Stimulated activated naive CD4-positive, alpha-beta T cell treated with Interleukin-2 at 50 U/mL for 16 hours (primary cell): ENCODE results near the gene TNP1.

ENCODE experiments used
- DNase-seq: peaks from one replicate; lab custom pipeline; 2025; lab: John Stamatoyannopoulos, UW

TNP1 gene

GRCh38 chr2:216859944-216860343, at the start of gene TNP1:
TNP1 (minus strand) TSS chr2:216860064; CDS start chr2:216860034, 30 bp downstream.
- no peak for DNase-seq

GRCh38 chr2:216908300-216908699, 48.4 kb upstream of the TNP1 start:
- DNase-seq: no peak

- DNase-seq: no peak
Measured at GRCh38 chr2:216905649-216906329, 45.9 kb upstream of the TNP1 start.

- no peak for DNase-seq
Measured at GRCh38 chr2:216904974-216905373, 45.1 kb upstream of the TNP1 start.

- no peak for DNase-seq
Measured at GRCh38 chr2:216904554-216904953, 44.7 kb upstream of the TNP1 start.

GRCh38 chr2:216903470-216903869, 43.6 kb upstream of the TNP1 start:
- DNase-seq: no peak

GRCh38 chr2:216901273-216901672, 41.4 kb upstream of the TNP1 start:
- DNase-seq: no peak

GRCh38 chr2:216900406-216900805, 40.5 kb upstream of the TNP1 start:
- DNase-seq: no peak

GRCh38 chr2:216897561-216898203, 37.8 kb upstream of the TNP1 start:
- DNase-seq: no peak

- DNase-seq: no peak
Measured at GRCh38 chr2:216890138-216890537, 30.3 kb upstream of the TNP1 start.

GRCh38 chr2:216888887-216889622, 29.2 kb upstream of the TNP1 start:
- DNase-seq: no peak

GRCh38 chr2:216888081-216888480, 28.2 kb upstream of the TNP1 start:
- DNase-seq: no peak

GRCh38 chr2:216887138-216887537, 27.3 kb upstream of the TNP1 start:
- DNase-seq: no peak

- no peak for DNase-seq
Measured at GRCh38 chr2:216885117-216885553, 25.3 kb upstream of the TNP1 start.

- DNase-seq: no peak
Measured at GRCh38 chr2:216884347-216884746, 24.5 kb upstream of the TNP1 start.

- DNase-seq: no peak
Measured at GRCh38 chr2:216882876-216883275, 23.0 kb upstream of the TNP1 start.

- DNase-seq: no peak
Measured at GRCh38 chr2:216881411-216881810, 21.5 kb upstream of the TNP1 start.

- DNase-seq: no peak
Measured at GRCh38 chr2:216880509-216881184, 20.8 kb upstream of the TNP1 start.

- DNase-seq: no peak
Measured at GRCh38 chr2:216879727-216880508, 20.1 kb upstream of the TNP1 start.

GRCh38 chr2:216878072-216878471, 18.2 kb upstream of the TNP1 start:
- DNase-seq: no peak

- no peak for DNase-seq
Measured at GRCh38 chr2:216877085-216877484, 17.2 kb upstream of the TNP1 start.

GRCh38 chr2:216875862-216876261, 16.0 kb upstream of the TNP1 start:
- DNase-seq: no peak
